ENCODE data around the gene SLC29A1.

DNA sequence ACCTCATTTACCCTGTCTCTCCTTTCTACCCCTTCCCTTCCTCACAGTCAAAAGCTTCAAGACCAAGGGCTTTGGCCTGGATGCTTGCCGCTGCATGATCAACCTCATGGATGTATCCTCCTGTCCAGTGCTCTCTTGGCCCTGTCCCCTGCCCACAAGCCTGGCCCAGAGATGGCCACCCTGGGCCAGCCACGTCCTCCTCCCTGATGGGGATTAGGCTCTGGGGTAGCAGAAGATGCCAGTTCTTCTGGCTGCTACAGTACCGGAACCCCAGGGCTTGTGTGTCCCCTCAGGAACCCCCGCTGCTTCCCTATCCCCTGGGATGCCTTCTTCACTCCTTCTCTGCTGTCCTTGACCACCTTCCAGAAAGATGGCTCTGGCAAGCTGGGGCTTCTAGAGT, 42.5 kb upstream of the SLC29A1 start:
- TF ChIP-seq CTCF (IDR thresholded peaks at IDR 0.05) (no peak), POLR2AphosphoS5 (IDR thresholded peaks at IDR 0.05) (no peak), POLR2A (IDR thresholded peaks at IDR 0.05) (no peak)

Measured in prostate gland (tissue), 2 donors.